Osteoblast (primary cell): ENCODE results near the gene RBM26. TPM values are rescaled to one million over a fixed set of nuclear protein-coding genes. Genes with fewer than 3 reads are reported as not detected.

Experiments
- DNase-seq: peaks from one replicate; pipeline ENCODE4 v3.0.0; 2011; ENCODE audit warnings: low spot score, mixed read lengths; ENCODE audit not compliant: insufficient read length; ENCODE audit errors: missing footprints
- H2AFZ ChIP-seq: 2 replicates; pipeline ENCODE4 v1.6.0; 2011; ENCODE audit warnings: mild to moderate bottlenecking, low read length
- H3K27ac ChIP-seq: 2 replicates; pipeline ENCODE4 v1.5.1; 2011; ENCODE audit warnings: mild to moderate bottlenecking, low read depth, low read length, moderate library complexity
- H3K27me3 ChIP-seq: 2 replicates; pipeline ENCODE4 v1.6.0; 2012; ENCODE audit warnings: mild to moderate bottlenecking, control low read depth, inconsistent platforms, low read length, moderate library complexity; ENCODE audit not compliant: insufficient read depth
- H3K36me3 ChIP-seq: 2 replicates; pipeline ENCODE4 v1.5.1; 2011; ENCODE audit warnings: mild to moderate bottlenecking, low read length, control low read depth, moderate library complexity; ENCODE audit not compliant: insufficient read depth
- H3K4me1 ChIP-seq: 2 replicates; pipeline ENCODE4 v1.5.1; 2011; ENCODE audit warnings: mild to moderate bottlenecking, low read length, control low read depth, moderate library complexity; ENCODE audit not compliant: insufficient read depth
- H3K4me2 ChIP-seq: 2 replicates; pipeline ENCODE4 v1.6.0; 2011; ENCODE audit warnings: mild to moderate bottlenecking, low read length; ENCODE audit not compliant: insufficient read depth
- H3K4me3 ChIP-seq: fragments of 200-600 bp; sonication (generic); 3 replicates; pipeline ENCODE4 v1.5.1; 2012; ENCODE audit warnings: mild to moderate bottlenecking, low read length, inconsistent platforms; ENCODE audit not compliant: insufficient read depth
- H3K79me2 ChIP-seq: 2 replicates; pipeline ENCODE4 v1.6.0; 2012; ENCODE audit warnings: mild to moderate bottlenecking, low read length, control low read depth, inconsistent platforms; ENCODE audit not compliant: insufficient read depth
- H3K9me3 ChIP-seq: 2 replicates; pipeline ENCODE4 v1.5.1; 2011; ENCODE audit warnings: low read depth, low read length, control low read depth
- H4K20me1 ChIP-seq: 2 replicates; pipeline ENCODE4 v1.6.0; 2012; ENCODE audit warnings: mild to moderate bottlenecking, low read length, control low read depth; ENCODE audit not compliant: insufficient read depth
- total RNA-seq: library from RNA; depleted of rRNA; stranded (reverse); fragments of >200 nt; gene quantifications from 2 replicates; pipeline ENCODE4 v1.2.3, GENCODE V29; 2012
- TF ChIP-seq, protein P1 (sequence below): IDR thresholded peaks from 2 replicates; pipeline ENCODE4 v1.5.1; 2011; ENCODE audit warnings: mild to moderate bottlenecking, low read depth, low read length, moderate library complexity; ENCODE audit errors: extremely low read depth

Gene RBM26
- total RNA-seq, 1 donor = 35.5 TPM

- no peaks in the 10 kb centered on the region for H3K36me3 ChIP-seq
- H3K9me3 ChIP-seq = no peaks in the 10 kb centered on the region
- H3K4me1 ChIP-seq = peaks cover 2% of the 10 kb centered on the region
- no peak overlapping the region for H3K4me3 ChIP-seq
- no peak overlapping the region for H3K4me2 ChIP-seq
- H3K27ac ChIP-seq = no peak overlapping the region
- no peak overlapping the region for H2AFZ ChIP-seq
- H4K20me1 ChIP-seq = no peaks in the 10 kb centered on the region
- H3K27me3 ChIP-seq = no peaks in the 10 kb centered on the region
- no peaks in the 10 kb centered on the region for H3K79me2 ChIP-seq
- TF ChIP-seq, protein P1, sequence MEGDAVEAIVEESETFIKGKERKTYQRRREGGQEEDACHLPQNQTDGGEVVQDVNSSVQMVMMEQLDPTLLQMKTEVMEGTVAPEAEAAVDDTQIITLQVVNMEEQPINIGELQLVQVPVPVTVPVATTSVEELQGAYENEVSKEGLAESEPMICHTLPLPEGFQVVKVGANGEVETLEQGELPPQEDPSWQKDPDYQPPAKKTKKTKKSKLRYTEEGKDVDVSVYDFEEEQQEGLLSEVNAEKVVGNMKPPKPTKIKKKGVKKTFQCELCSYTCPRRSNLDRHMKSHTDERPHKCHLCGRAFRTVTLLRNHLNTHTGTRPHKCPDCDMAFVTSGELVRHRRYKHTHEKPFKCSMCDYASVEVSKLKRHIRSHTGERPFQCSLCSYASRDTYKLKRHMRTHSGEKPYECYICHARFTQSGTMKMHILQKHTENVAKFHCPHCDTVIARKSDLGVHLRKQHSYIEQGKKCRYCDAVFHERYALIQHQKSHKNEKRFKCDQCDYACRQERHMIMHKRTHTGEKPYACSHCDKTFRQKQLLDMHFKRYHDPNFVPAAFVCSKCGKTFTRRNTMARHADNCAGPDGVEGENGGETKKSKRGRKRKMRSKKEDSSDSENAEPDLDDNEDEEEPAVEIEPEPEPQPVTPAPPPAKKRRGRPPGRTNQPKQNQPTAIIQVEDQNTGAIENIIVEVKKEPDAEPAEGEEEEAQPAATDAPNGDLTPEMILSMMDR = no peak
- no peak for DNase-seq
Measured at GRCh38 chr13:79306650-79307049, 99.4 kb downstream of the RBM26 start.

- TF ChIP-seq, protein P1 = no peak
- no peaks in the 10 kb centered on the region for H3K27me3 ChIP-seq
- DNase-seq = no peak
Measured at GRCh38 chr13:79297128-79297527, 108.9 kb downstream of the RBM26 start.

DNA sequence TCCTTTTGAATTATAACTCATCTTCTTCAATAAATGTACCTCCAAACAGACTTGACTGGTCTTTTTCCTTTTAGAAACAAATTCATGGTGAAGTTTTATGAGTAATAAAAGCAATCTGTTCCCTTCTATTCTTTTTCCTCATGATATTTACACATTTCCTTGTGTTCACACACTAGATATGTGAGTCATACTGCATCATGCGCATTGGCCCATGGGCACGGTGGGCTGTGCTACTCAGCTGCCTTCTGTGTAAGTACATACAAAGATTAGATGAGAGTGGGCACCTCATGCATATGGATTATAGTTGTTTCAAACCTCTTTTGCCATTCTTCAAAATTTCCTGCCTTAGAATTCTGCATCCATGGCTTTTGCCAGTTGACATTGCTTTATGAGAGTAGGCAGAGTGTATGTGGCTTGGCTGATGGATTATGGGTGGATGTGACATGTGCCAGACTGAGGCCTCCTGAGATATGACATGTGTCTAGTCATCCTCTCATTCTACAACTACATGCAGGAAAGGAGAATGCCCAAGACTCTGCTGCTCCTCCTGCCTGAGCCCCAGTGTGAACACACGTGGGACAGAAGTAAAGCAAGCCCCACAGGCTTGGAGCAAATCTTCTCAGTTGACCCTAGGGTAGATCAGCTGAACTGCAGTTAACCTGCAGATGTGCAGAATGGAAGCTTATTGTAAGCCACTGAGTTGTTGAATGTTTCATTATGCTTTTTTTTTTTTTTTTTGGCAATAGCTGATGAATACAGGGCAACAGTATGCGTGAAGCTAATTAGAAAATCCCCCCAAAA lies 109.9 kb downstream of the RBM26 start:
- Histone ChIP-seq H2AFZ (no peak overlapping the region), H3K4me1 (no peaks in the 10 kb centered on the region), H3K27me3 (no peaks in the 10 kb centered on the region), H3K79me2 (no peaks in the 10 kb centered on the region), H3K4me2 (no peak overlapping the region), H3K36me3 (no peaks in the 10 kb centered on the region), H3K4me3 (no peak overlapping the region), H3K9me3 (no peaks in the 10 kb centered on the region), H4K20me1 (no peaks in the 10 kb centered on the region), H3K27ac (no peak overlapping the region)
- no peak for DNase-seq
- TF ChIP-seq, protein P1 = no peak

More at GRCh38 chr13:79297128-79297527, 108.9 kb downstream of the RBM26 start:
- Histone ChIP-seq H2AFZ (no peak overlapping the region), H3K9me3 (no peaks in the 10 kb centered on the region), H3K36me3 (no peaks in the 10 kb centered on the region), H3K27ac (no peak overlapping the region), H3K4me2 (no peak overlapping the region), H3K4me3 (no peak overlapping the region), H3K79me2 (no peaks in the 10 kb centered on the region), H3K4me1 (no peaks in the 10 kb centered on the region), H4K20me1 (no peaks in the 10 kb centered on the region)

DNA sequence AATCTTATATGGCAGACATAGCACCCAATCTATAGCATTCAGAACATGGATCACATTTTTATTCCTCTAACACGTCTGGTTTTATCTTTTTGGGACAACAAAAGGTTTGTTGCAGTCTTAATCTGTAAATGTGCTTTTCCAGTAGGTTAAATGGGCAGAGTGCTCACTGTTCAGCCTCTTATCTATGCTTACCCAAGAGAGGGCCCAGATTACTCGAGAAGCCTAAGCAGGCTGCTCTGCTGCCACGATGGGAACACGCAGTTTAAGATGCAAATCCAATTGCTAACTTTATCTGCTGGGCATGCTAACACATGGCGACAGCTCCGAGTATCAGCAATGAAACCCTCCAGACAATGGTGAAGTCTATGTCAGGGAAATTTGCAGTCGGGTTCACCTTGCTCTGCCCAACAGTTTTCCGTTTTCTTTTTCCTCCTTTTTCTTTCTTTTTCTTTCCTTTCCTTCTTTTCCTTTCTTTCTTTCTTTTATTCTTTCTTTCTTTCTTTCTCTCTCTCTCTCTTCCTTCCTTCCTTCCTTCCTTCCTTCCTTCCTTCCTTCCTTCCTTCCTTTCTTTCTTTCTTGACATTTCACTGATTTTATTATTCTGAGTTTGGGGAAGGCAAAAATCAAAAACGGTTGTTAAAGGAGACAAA lies 115.3 kb downstream of the RBM26 start:
- DNase-seq = no peak
- TF ChIP-seq, protein P1 = no peak
- H2AFZ ChIP-seq = peak overlapping the region; percentile 9
- H3K4me3 ChIP-seq = no peak overlapping the region
- H3K79me2 ChIP-seq = no peaks in the 10 kb centered on the region
- no peak overlapping the region for H3K4me2 ChIP-seq
- no peaks in the 10 kb centered on the region for H3K4me1 ChIP-seq
- H3K36me3 ChIP-seq = no peaks in the 10 kb centered on the region
- H3K27me3 ChIP-seq = no peaks in the 10 kb centered on the region
- H3K9me3 ChIP-seq = no peaks in the 10 kb centered on the region
- H4K20me1 ChIP-seq = no peaks in the 10 kb centered on the region
- no peak overlapping the region for H3K27ac ChIP-seq
